ENCODE results near the gene KCNMB2.

Gene KCNMB2

DNA sequence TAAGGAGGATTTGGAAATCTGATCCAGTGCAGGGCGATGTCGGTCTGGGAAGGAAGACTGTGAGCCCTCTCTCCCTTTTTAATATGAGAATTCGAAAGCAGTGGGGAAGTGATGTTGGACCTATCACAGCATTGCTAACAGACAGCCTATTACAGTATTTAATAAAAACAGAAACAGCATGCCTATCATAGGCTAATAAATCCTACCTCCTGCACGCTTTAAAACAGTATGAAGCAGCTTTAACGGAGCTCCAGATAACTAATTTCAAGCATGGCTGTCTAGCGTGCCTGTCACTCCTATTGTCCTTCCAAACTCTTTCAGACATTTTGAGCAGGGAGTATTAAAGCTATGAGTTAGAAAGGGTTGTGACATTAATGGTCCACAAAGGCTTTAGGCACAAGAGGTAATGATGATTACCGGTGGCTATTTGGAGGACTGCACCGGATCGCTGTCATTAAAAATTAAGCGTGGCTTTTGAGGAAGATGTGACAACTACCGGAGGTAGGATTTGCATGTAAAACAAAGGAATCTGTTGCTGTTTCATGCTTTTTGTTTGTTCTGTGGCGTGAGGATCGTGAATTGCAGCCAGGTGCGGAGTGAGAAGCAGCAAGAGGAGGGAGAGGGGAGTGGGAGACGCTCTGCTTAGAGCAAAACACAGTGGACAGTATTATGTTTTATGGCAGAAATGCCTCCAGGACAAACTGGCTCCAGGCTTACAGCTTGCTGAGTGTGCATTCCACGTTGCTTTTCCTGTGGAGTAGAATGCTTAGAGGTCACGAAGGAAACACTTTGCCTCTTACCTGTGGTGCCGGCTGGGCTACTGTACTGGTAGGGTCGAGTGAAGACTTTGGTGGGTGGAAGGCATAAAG lies at the start of gene KCNMB2:
TSS of gene KCNMB2 (plus strand) at position 226 of the 869 bp plus-strand sequence.
- peaks cover under 1% of the 10 kb centered on the region for H3K9me3 Mint-ChIP-seq
- no peak for ATAC-seq (ENCODE audit: low read depth)
- H3K4me1 Mint-ChIP-seq = peaks cover 5% of the 10 kb centered on the region
- no peak within 1 kb of the TSS for H3K27ac Mint-ChIP-seq
- no peak for DNase-seq (ENCODE audit: low spot score in 2 of 2)
- H3K4me3 Mint-ChIP-seq = peak within 1 kb of the TSS; percentile 37
- peaks cover under 1% of the 10 kb centered on the region for H3K36me3 Mint-ChIP-seq
- H3K27me3 Mint-ChIP-seq = peaks cover 20% of the 10 kb centered on the region

DNA sequence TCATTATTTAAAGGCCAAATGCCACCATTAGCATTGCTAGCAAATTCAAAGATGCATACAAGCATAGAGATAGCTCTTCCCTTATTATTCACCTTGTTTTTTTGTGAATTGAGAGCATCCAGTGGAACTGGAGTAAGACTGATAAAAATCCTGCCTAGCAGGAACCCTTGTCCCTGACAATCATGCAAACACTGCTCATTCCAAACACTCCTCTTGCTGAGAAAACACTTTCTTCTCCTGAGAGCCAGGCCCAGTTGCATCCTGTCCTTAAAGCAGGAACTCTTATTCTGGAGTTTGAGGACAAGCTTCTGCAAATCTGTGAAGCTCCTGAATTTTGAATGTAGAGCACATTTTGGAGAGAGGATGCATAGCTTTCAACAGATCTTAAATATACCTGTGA lies 49.3 kb upstream of the KCNMB2 start:
- DNase-seq (ENCODE audit: low spot score in 2 of 2) = no peak
- H3K4me3 Mint-ChIP-seq = no peak overlapping the region
- no peaks in the 10 kb centered on the region for H3K36me3 Mint-ChIP-seq
- no peaks in the 10 kb centered on the region for H3K9me3 Mint-ChIP-seq
- no peaks in the 10 kb centered on the region for H3K4me1 Mint-ChIP-seq
- H3K27ac Mint-ChIP-seq = no peak overlapping the region
- no peak for ATAC-seq (ENCODE audit: low read depth)
- H3K27me3 Mint-ChIP-seq = peaks cover 3% of the 10 kb centered on the region

DNA sequence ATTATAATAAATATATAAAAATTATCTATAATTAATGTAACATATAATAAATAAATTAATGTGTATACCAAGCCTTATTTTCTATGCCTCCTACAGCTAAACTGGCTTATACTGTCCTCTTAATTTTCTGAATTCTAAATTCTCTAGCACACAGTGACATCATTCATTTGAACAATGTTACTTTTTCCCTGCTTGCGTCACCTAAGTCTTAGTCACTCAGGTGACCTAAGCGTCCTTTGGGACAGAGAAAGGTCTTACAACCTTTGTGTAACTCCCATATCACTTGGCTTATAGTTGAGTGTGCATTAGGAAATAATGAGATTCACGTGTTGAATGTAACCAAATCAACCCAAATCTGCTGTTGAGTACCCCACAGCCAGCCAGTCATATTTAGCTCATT lies 48.5 kb upstream of the KCNMB2 start:
- H3K4me1 Mint-ChIP-seq = no peaks in the 10 kb centered on the region
- H3K4me3 Mint-ChIP-seq = no peak overlapping the region
- H3K36me3 Mint-ChIP-seq = no peaks in the 10 kb centered on the region
- ATAC-seq (ENCODE audit: low read depth) (no peak), DNase-seq (ENCODE audit: low spot score in 2 of 2) (no peak)
- H3K27ac Mint-ChIP-seq = no peak overlapping the region
- no peaks in the 10 kb centered on the region for H3K9me3 Mint-ChIP-seq
- peaks cover 2% of the 10 kb centered on the region for H3K27me3 Mint-ChIP-seq

DNA sequence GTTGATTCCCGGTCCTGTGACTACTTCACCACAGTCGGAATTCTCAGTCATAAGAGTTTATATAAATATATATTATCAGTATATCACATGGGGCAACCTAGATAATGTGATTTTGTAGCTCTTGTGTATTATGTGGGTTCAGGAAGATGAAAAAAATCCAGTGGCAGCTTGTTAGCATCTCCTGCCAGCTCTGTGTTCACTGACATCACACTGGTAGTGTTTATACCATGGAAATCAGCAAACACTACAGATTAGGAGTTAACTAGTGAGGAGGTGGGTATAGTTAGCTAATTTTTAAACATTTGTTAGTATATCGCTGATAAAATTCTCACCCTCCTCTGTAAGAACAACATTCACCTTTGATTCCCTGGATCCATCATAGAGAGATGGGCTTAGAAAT lies 44.5 kb upstream of the KCNMB2 start:
- Mint-ChIP-seq H3K4me1 (no peaks in the 10 kb centered on the region), H3K27ac (no peak overlapping the region), H3K4me3 (no peak overlapping the region), H3K9me3 (peaks cover 4% of the 10 kb centered on the region), H3K27me3 (no peaks in the 10 kb centered on the region), H3K36me3 (peaks cover 3% of the 10 kb centered on the region)
- no peak for DNase-seq (ENCODE audit: low spot score in 2 of 2)
- no peak for ATAC-seq (ENCODE audit: low read depth)

GRCh38 chr3:178492491-178492890 lies 43.7 kb upstream of the KCNMB2 start:
- Mint-ChIP-seq H3K9me3 (peaks cover 4% of the 10 kb centered on the region), H3K27ac (no peak overlapping the region), H3K4me3 (no peak overlapping the region), H3K4me1 (no peaks in the 10 kb centered on the region), H3K36me3 (peaks cover 3% of the 10 kb centered on the region), H3K27me3 (no peaks in the 10 kb centered on the region)
- no peak for DNase-seq (ENCODE audit: low spot score in 2 of 2)
- ATAC-seq (ENCODE audit: low read depth) = no peak

DNA sequence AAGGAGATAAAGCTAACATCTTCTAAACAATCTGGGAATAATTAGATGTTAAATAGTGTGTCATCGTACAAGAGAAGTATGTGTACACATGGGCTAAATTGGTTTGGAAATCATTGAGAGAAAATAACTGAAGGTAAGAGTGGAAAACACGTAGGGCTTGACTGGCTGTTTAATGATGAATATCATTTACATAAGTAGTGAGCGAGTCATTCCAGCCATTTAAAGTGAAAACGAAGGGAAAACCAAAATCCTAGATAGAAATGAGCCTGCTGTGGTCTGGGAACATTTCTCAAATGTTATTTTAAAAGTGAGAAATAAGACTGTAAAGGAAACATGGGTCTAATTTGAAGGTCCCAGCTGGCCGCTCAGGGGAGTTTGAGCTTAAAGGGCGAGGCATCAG lies 41.9 kb upstream of the KCNMB2 start:
- ATAC-seq (ENCODE audit: low read depth) = no peak
- Mint-ChIP-seq H3K9me3 (peaks cover 5% of the 10 kb centered on the region), H3K4me1 (no peaks in the 10 kb centered on the region), H3K36me3 (peaks cover 3% of the 10 kb centered on the region), H3K27ac (no peak overlapping the region), H3K4me3 (no peak overlapping the region), H3K27me3 (peaks cover 1% of the 10 kb centered on the region)
- no peak for DNase-seq (ENCODE audit: low spot score in 2 of 2)

GRCh38 chr3:178496911-178497310 lies 39.3 kb upstream of the KCNMB2 start:
- Mint-ChIP-seq H3K27ac (no peak overlapping the region), H3K4me1 (no peaks in the 10 kb centered on the region), H3K27me3 (peaks cover 1% of the 10 kb centered on the region), H3K9me3 (peaks cover 5% of the 10 kb centered on the region), H3K4me3 (no peak overlapping the region), H3K36me3 (peaks cover 3% of the 10 kb centered on the region)
- ATAC-seq (ENCODE audit: low read depth) = no peak
- DNase-seq (ENCODE audit: low spot score in 2 of 2) = no peak

DNA sequence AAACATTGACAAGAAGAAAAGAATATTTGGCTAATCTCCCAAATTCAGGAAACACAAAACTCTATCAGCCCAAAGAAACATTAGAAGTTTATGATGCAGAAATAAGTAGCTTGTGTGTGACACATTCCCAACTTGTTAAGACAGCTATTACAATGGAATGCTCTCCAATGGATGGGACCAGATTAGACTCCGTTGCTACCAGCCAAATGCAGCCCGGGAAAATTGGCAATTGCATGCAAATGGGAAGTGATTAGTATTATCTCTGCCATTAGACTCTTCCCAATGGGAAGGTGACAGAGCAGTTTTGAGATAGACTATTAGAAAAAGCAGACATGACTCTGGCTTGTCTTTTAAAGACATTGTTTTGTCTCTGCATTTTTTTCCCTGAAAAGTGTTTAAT lies 37.4 kb upstream of the KCNMB2 start:
- Mint-ChIP-seq H3K36me3 (peaks cover 3% of the 10 kb centered on the region), H3K27me3 (peaks cover 1% of the 10 kb centered on the region), H3K4me3 (no peak overlapping the region), H3K27ac (no peak overlapping the region), H3K9me3 (peaks cover 5% of the 10 kb centered on the region), H3K4me1 (no peaks in the 10 kb centered on the region)
- ATAC-seq (ENCODE audit: low read depth) (no peak), DNase-seq (ENCODE audit: low spot score in 2 of 2) (no peak)

- no peak overlapping the region for H3K4me3 Mint-ChIP-seq
- DNase-seq (ENCODE audit: low spot score in 2 of 2) = no peak
- H3K27ac Mint-ChIP-seq = no peak overlapping the region
- no peaks in the 10 kb centered on the region for H3K4me1 Mint-ChIP-seq
- peaks cover 5% of the 10 kb centered on the region for H3K27me3 Mint-ChIP-seq
- H3K36me3 Mint-ChIP-seq = peaks cover 2% of the 10 kb centered on the region
- peaks cover 4% of the 10 kb centered on the region for H3K9me3 Mint-ChIP-seq
- no peak for ATAC-seq (ENCODE audit: low read depth)
Measured at GRCh38 chr3:178500631-178501030, 35.6 kb upstream of the KCNMB2 start.

GRCh38 chr3:178504128-178504527 lies 32.1 kb upstream of the KCNMB2 start:
- Mint-ChIP-seq H3K27ac (no peak overlapping the region), H3K36me3 (no peaks in the 10 kb centered on the region), H3K9me3 (no peaks in the 10 kb centered on the region), H3K4me1 (no peaks in the 10 kb centered on the region), H3K4me3 (no peak overlapping the region), H3K27me3 (peaks cover 3% of the 10 kb centered on the region)
- DNase-seq (ENCODE audit: low spot score in 2 of 2) = no peak
- ATAC-seq (ENCODE audit: low read depth) = no peak

DNA sequence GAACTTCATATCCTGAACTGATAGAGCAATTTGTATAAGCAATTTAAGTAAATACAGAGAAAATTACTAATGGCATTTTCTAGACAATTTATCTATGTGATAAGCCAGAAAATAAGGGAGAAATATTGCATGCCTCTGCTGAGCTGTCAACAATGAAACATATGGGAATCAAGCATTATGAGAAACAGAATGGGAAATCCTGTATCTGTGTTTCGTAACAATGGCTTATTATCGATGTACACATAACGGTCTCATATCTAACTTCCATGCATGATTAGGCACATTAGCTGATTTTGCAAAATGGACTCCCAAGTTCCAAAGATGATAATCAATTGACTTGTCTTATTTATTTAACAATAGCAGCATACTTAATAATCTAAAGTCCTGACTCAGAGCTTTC lies 30.4 kb upstream of the KCNMB2 start:
- no peaks in the 10 kb centered on the region for H3K36me3 Mint-ChIP-seq
- no peaks in the 10 kb centered on the region for H3K4me1 Mint-ChIP-seq
- ATAC-seq (ENCODE audit: low read depth) = no peak
- H3K27ac Mint-ChIP-seq = no peak overlapping the region
- no peak overlapping the region for H3K4me3 Mint-ChIP-seq
- H3K27me3 Mint-ChIP-seq = peaks cover 6% of the 10 kb centered on the region
- no peaks in the 10 kb centered on the region for H3K9me3 Mint-ChIP-seq
- no peak for DNase-seq (ENCODE audit: low spot score in 2 of 2)

DNA sequence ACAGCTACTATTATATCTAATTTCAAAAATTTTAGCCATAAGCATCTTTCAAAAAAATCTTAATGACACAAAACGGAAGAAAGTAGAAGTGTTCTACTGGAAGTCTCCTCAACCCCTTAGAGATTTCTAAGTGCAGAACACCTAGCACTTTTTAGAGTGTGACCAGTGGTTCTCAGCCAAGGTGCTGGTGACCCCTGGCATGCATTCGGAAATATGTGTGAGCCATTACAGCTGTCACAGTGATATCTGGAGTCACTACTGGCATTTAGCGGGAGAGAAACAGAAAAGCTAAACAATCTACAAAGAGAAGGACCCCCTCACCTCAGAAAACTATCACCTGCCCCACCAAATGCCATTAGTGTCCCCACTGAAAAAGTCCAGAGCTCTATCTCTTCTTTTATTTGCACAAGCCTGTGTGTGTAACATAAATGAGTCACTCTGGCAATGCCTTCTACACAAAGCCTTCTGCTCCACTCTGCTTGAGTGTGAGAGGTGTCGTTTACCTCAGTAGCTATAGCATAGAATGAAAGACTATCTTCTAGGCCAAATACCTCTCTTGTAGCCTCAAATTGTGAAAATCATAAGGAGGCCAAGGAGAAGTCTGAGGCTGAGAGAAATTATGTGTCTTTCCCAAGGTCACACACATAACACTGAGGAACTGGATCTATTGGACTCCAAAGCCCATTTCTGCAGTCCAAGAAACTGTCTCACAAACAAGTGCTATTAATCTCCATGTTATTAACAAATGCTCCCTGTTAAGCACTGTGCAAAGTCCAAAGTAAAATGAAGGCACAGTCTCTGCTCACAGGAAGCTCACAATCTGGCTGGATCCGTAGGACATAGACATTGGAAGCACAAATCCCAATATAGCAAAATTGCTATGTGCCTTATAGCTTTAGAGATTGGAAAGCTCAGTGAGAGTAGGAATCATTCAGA lies 28.5 kb upstream of the KCNMB2 start:
- ATAC-seq (ENCODE audit: low read depth) (no peak), DNase-seq (ENCODE audit: low spot score in 2 of 2) (no peak)
- Mint-ChIP-seq H3K4me3 (no peak overlapping the region), H3K36me3 (no peaks in the 10 kb centered on the region), H3K9me3 (no peaks in the 10 kb centered on the region), H3K27ac (no peak overlapping the region), H3K27me3 (peaks cover 6% of the 10 kb centered on the region), H3K4me1 (no peaks in the 10 kb centered on the region)

GRCh38 chr3:178508443-178508825 lies 27.8 kb upstream of the KCNMB2 start:
- no peak for ATAC-seq (ENCODE audit: low read depth)
- no peaks in the 10 kb centered on the region for H3K36me3 Mint-ChIP-seq
- no peaks in the 10 kb centered on the region for H3K4me1 Mint-ChIP-seq
- no peaks in the 10 kb centered on the region for H3K9me3 Mint-ChIP-seq
- peaks cover 6% of the 10 kb centered on the region for H3K27me3 Mint-ChIP-seq
- no peak overlapping the region for H3K27ac Mint-ChIP-seq
- no peak overlapping the region for H3K4me3 Mint-ChIP-seq
- no peak for DNase-seq (ENCODE audit: low spot score in 2 of 2)

DNA sequence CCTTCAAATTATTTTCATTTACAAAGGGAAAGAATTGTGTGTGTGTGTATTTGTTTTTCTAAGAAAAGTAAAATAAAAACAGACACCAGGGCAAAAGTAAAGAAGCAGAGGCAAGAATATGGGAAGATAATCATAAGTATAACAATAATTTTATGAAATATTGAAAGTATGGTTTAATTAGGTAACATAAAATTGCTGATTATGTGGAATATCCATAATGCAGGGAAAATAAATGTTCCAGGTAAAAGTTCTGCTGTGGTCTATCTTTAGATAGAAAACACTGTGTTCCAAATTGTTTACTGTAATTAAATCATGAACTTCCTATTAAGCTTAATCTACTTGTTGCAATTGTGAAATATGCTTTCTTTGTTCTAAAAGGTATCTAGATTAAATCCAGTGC lies 25.7 kb upstream of the KCNMB2 start:
- ATAC-seq (ENCODE audit: low read depth) = no peak
- DNase-seq (ENCODE audit: low spot score in 2 of 2) = no peak
- H3K9me3 Mint-ChIP-seq = no peaks in the 10 kb centered on the region
- no peaks in the 10 kb centered on the region for H3K4me1 Mint-ChIP-seq
- no peaks in the 10 kb centered on the region for H3K36me3 Mint-ChIP-seq
- peaks cover 2% of the 10 kb centered on the region for H3K27me3 Mint-ChIP-seq
- H3K27ac Mint-ChIP-seq = no peak overlapping the region
- H3K4me3 Mint-ChIP-seq = no peak overlapping the region

Measured in memory B cell (primary cell).